ENCODE measurements around the gene SELENON.
A peak's percentile ranks its signal among the peaks of the same experiment; 100 is the strongest.

The SELENON gene

DNA sequence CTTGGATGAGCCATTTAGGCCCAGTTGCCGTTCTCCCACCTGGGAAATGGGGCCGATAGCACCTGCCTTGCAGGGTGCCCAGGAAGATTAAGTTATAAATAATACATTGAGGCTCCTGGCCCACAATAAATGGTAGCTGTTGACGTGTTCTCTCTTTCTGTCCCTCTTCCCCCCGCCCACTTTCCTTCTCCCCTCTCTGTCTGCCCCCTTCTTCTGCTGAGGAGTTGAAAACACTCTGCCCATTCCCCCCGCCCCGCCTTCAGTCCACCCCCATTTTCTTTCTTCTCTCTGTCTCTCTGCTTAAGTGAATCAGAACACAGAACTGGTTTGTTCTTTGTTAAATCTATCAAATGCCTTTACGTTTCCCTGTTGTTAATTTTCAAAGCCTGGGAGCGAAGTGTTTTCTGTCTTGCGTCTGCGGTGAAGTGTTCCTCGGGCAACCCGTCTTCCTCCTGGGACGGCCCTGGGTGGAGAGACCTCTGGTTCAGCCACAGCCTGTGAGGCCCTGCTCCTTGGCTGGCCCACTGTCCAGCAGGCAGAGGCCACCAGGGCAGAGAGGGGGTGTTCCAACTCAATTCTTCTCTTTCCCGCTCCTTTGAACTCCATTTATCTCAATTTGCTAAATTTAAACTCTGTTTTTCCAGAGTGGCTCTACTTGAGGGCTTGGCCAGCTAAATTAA lies 29.3 kb upstream of the SELENON start:
- no peak overlapping the region for H3K4me3 ChIP-seq (ENCODE audit: low read depth, low read length)
- POLR2A ChIA-PET = interaction anchor here (0.7 kb wide), 1 partner anchor 223 kb away, joined by 3 read pairs; no protein-coding TSS in a partner anchor

GRCh38 chr1:25771221-25772114 lies 28.5 kb upstream of the SELENON start:
- ChIA-PET POLR2A (interaction anchor here (0.6 to 0.7 kb wide), 2 partner anchors 224 to 410 kb away, joined by 3 read pairs; no protein-coding TSS in a partner anchor), CTCF (interaction anchor here (1.0 kb wide), 1 partner anchor 25 kb away, joined by 4 read pairs; no protein-coding TSS in a partner anchor)
- Histone ChIP-seq H3K4me1 (ENCODE audit: control insufficient read depth, insufficient read depth, low read length) (peaks cover 28% of the 10 kb centered on the region), H3K36me3 (ENCODE audit: control insufficient read depth in 2 of 2, insufficient read depth in 1 of 2, low read length in 2 of 2) (no peaks in the 10 kb centered on the region), H3K4me3 (ENCODE audit: low read depth, low read length) (no peak overlapping the region), H3K9me3 (ENCODE audit: control insufficient read depth, insufficient read depth, low read depth, low read length) (no peaks in the 10 kb centered on the region), H3K27ac (ENCODE audit: extremely low read depth, low read depth, low read length) (peak overlapping the region; percentile 59)
- TF ChIP-seq ATF2 (tag by site-specific recombination; IDR thresholded peaks at IDR 0.05; ENCODE audit: low read depth) (no peak), SP2 (tag by site-specific recombination; IDR thresholded peaks at IDR 0.05) (no peak), ZEB2 (tag by site-specific recombination; IDR thresholded peaks at IDR 0.05) (peak; percentile 64), ZNF324 (tag by site-specific recombination; IDR thresholded peaks at IDR 0.05) (no peak), PRDM6 (tag by site-specific recombination; IDR thresholded peaks at IDR 0.05) (peak; percentile 99), OVOL3 (tag by site-specific recombination; IDR thresholded peaks at IDR 0.05) (no peak), IKZF3 (tag by site-specific recombination; IDR thresholded peaks at IDR 0.05) (0 out of 2 replicates have a peak, but pooled peaks have one; percentile 40), ZBTB20 (tag by site-specific recombination; IDR thresholded peaks at IDR 0.05) (peak; percentile 64), ZNF626 (tag by site-specific recombination; IDR thresholded peaks at IDR 0.05) (no peak), ZNF561 (tag by site-specific recombination; IDR thresholded peaks at IDR 0.05; ENCODE audit: borderline replicate concordance) (peak; percentile 76; the same call in 1 of the 2 replicates), TRIM28 (IDR thresholded peaks at IDR 0.05; ENCODE audit: borderline replicate concordance, low read length) (peak; percentile 58; the same call in 1 of the 2 replicates), ZNF629 (tag by site-specific recombination; IDR thresholded peaks at IDR 0.05) (peak; percentile 28; the same call in 1 of the 2 replicates), ZFHX2 (tag by site-specific recombination; conservative IDR thresholded peaks at IDR 0.05) (peak; percentile 51), ZXDB (tag by site-specific recombination; IDR thresholded peaks at IDR 0.05) (peak; percentile 92), ZNF645 (tag by site-specific recombination; IDR thresholded peaks at IDR 0.05) (no peak), ZNF530 (tag by site-specific recombination; IDR thresholded peaks at IDR 0.05; ENCODE audit: low read depth) (no peak)
- TF ChIP-seq, protein P1, sequence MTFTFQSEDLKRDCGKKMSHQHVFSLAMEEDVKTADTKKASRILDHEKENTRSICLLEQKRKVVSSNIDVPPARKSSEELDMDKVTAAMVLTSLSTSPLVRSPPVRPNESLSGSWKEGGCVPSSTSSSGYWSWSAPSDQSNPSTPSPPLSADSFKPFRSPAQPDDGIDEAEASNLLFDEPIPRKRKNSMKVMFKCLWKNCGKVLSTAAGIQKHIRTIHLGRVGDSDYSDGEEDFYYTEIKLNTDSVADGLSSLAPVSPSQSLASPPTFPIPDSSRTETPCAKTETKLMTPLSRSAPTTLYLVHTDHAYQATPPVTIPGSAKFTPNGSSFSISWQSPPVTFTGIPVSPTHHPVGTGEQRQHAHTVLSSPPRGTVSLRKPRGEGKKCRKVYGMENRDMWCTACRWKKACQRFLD (tag by site-specific recombination; IDR thresholded peaks at IDR 0.05) = no peak

More for the DNA sequence above, 29.3 kb upstream of the SELENON start:
- CTCF ChIA-PET = interaction anchor here (1.0 kb wide), 1 partner anchor 25 kb away, joined by 4 read pairs; no protein-coding TSS in a partner anchor
- H3K36me3 ChIP-seq (ENCODE audit: control insufficient read depth in 2 of 2, insufficient read depth in 1 of 2, low read length in 2 of 2) = no peaks in the 10 kb centered on the region
- TF ChIP-seq, protein P2, sequence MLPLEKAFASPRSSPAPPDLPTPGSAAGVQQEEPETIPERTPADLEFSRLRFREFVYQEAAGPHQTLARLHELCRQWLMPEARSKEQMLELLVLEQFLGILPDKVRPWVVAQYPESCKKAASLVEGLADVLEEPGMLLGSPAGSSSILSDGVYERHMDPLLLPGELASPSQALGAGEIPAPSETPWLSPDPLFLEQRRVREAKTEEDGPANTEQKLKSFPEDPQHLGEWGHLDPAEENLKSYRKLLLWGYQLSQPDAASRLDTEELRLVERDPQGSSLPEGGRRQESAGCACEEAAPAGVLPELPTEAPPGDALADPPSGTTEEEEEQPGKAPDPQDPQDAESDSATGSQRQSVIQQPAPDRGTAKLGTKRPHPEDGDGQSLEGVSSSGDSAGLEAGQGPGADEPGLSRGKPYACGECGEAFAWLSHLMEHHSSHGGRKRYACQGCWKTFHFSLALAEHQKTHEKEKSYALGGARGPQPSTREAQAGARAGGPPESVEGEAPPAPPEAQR (tag by site-specific recombination; IDR thresholded peaks at IDR 0.05) = no peak
- TF ChIP-seq ZFHX2 (tag by site-specific recombination; conservative IDR thresholded peaks at IDR 0.05) (peak; percentile 44), EGR2 (tag by site-specific recombination; IDR thresholded peaks at IDR 0.05; ENCODE audit: low read depth) (peak; percentile 44; the same call in 1 of the 2 replicates)
- TF ChIP-seq, protein P3, sequence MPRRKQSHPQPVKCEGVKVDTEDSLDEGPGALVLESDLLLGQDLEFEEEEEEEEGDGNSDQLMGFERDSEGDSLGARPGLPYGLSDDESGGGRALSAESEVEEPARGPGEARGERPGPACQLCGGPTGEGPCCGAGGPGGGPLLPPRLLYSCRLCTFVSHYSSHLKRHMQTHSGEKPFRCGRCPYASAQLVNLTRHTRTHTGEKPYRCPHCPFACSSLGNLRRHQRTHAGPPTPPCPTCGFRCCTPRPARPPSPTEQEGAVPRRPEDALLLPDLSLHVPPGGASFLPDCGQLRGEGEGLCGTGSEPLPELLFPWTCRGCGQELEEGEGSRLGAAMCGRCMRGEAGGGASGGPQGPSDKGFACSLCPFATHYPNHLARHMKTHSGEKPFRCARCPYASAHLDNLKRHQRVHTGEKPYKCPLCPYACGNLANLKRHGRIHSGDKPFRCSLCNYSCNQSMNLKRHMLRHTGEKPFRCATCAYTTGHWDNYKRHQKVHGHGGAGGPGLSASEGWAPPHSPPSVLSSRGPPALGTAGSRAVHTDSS (tag by site-specific recombination; IDR thresholded peaks at IDR 0.05) = no peak
- peak overlapping the region; percentile 59 for H3K27ac ChIP-seq (ENCODE audit: extremely low read depth, low read depth, low read length)
- no peaks in the 10 kb centered on the region for H3K9me3 ChIP-seq (ENCODE audit: control insufficient read depth, insufficient read depth, low read depth, low read length)
- peaks cover 35% of the 10 kb centered on the region for H3K4me1 ChIP-seq (ENCODE audit: control insufficient read depth, insufficient read depth, low read length)

Data from HEK293 (cell line).